ENCODE results near the gene COPS9. TPM values are rescaled to one million over a fixed set of nuclear protein-coding genes. Genes with fewer than 3 reads are reported as not detected.

Gene COPS9
- total RNA-seq = 193 and 270 TPM in 2 replicates

DNA sequence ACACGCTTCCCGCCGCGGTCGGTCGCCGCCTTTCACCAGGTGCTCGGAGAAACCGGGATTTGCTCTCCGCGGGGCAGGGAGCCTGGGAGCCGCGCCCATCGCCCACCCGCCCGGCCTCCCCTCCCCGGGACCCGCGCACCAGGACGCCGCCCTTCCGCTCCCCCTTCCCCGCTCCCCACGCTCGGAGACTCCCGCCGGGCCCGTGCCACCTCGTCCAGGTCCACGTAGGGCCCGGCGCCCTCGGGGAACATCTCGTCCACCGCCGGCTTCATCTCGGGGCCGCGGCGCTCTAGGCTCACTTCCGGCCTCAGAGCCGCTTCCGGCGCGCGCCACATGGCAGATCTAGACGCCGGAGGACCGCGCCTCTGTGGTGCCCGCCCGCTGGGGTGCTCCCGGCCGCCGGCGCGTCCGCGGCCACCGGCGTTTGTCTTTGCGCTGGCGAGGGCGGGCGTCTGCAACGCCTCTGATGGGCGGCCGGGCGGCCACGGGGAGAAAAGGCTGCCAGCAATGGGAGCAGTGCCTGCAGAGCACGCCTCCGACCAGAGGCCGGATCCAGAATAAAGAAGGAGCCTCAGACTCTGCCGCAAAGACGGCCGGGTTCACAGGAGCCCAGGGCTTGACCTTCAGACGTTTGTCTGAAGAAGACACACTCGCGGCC lies at the start of gene COPS9:
COPS9 (minus strand) TSS at position 293 of the 658 bp plus-strand sequence; CDS start at position 272, 21 bp downstream.

DNA sequence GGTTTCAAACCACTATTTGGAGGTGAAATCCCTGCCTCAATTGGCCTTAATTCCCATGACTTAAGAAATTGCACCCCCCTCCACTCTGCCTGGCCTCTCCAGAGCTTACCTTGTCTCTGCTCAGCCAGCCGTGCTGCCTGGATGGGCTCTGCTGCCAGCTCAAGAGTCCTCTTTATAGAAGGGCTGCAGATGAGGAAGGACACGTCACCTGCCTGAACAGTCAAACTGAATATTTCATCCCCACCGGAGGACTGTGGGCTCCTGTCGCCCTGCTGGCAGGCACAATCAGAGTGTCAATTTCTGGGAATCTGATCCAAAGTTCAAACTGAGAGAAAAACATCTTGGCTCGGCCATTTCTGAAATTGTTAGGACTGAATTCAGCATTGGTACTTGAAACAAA lies 4.4 kb upstream of the COPS9 start, which contains the start of gene OTOS:
OTOS (minus strand) TSS at position 148 of the 400 bp plus-strand sequence. CDS start 332 bp downstream, outside the sequence.

Other genes starting within 250 kb of the COPS9 start
- gene NDUFA10, start 111.0 kb downstream of the COPS9 start, total RNA-seq = 119 and 134 TPM in 2 replicates
- not detected in 2 replicates for gene OR6B2, start 105.9 kb downstream of the COPS9 start, total RNA-seq
- not detected in 2 replicates for gene OR6B3, start 82.8 kb downstream of the COPS9 start, total RNA-seq
- not detected in 2 replicates for gene OTOS, start 4.4 kb upstream of the COPS9 start, total RNA-seq

Measured in pericardium fibroblast (primary cell).